Measurements from ENCODE around the gene VEGFB. TPM values are rescaled to one million over a fixed set of nuclear protein-coding genes. Genes with fewer than 3 reads are reported as not detected.

VEGFB gene
- total RNA-seq, 2 donors from 2014 or later = 74.1 to 83.5 TPM

Other genes with a start within 250 kb of the VEGFB start
- gene OTUB1, start 248.1 kb upstream of the VEGFB start, total RNA-seq = 10 to 100 TPM; 59.4 to 84.2 TPM
- gene FLRT1, start 198.7 kb upstream of the VEGFB start, total RNA-seq = not detected
- gene MACROD1, start 68.5 kb upstream of the VEGFB start, total RNA-seq = 1 to 10 TPM; 5.4 to 9.6 TPM
- 100 to 1,000 TPM; 259 to 462 TPM for gene STIP1, start 48.4 kb upstream of the VEGFB start, total RNA-seq
- 100 to 1,000 TPM; 172 to 191 TPM for gene FERMT3, start 27.9 kb upstream of the VEGFB start, total RNA-seq
- 10 to 100 TPM; 20.3 to 48.4 TPM for gene TRPT1, start 8.4 kb upstream of the VEGFB start, total RNA-seq
- 10 to 100 TPM; 77.4 to 98.4 TPM for gene NUDT22, start 8.3 kb upstream of the VEGFB start, total RNA-seq
- 10 to 100 TPM; 19.9 to 39.7 TPM for gene DNAJC4, start 4.0 kb upstream of the VEGFB start, total RNA-seq
- 10 to 100 TPM; 16.3 to 45.2 TPM for gene FKBP2, start 6.5 kb downstream of the VEGFB start, total RNA-seq
- gene PPP1R14B, start 12.4 kb downstream of the VEGFB start, total RNA-seq = 100 to 1,000 TPM; 236 to 276 TPM
- 10 to 100 TPM; 13.1 to 22.8 TPM for gene PLCB3, start 16.9 kb downstream of the VEGFB start, total RNA-seq
- 10 to 100 TPM; 21.5 to 38.5 TPM for gene BAD, start 50.1 kb downstream of the VEGFB start, total RNA-seq
- 10 to 100 TPM; 40.6 to 41.4 TPM for gene GPR137, start 51.3 kb downstream of the VEGFB start, total RNA-seq
- not detected for gene KCNK4, start 56.7 kb downstream of the VEGFB start, total RNA-seq
- not detected for gene CATSPERZ, start 65.8 kb downstream of the VEGFB start, total RNA-seq
- 10 to 100 TPM; 31.2 to 55.7 TPM for gene ESRRA, start 70.9 kb downstream of the VEGFB start, total RNA-seq
- 100 to 1,000 TPM; 157 to 218 TPM for gene TRMT112, start 83.0 kb downstream of the VEGFB start, total RNA-seq
- 100 to 1,000 TPM; 124 to 164 TPM for gene PRDX5, start 83.5 kb downstream of the VEGFB start, total RNA-seq
- gene CCDC88B, start 105.6 kb downstream of the VEGFB start, total RNA-seq = 100 to 1,000 TPM; 120 to 125 TPM
- 10 to 100 TPM; 14.8 to 33.3 TPM for gene RPS6KA4, start 124.6 kb downstream of the VEGFB start, total RNA-seq